Suprapubic skin (tissue), 4 donors: ENCODE results near the gene C2CD4D. TPM values are rescaled to one million over a fixed set of nuclear protein-coding genes. Genes with fewer than 3 reads are reported as not detected.
A peak's percentile ranks its signal among the peaks of the same experiment; 100 is the strongest.
"Not testable (repeated sequence)": the region's sequence is repeated elsewhere in the genome, so short reads cannot be mapped to it uniquely, and the experiment has no call there.

Source experiments
- DNase-seq, 2 donors: peaks; one replicate each; pipeline ENCODE4 v3.0.0-alpha.2; 2019; ENCODE audit warnings: low spot score in 2 of 2
- H3K27ac ChIP-seq: fragments of 200-600 bp; sonication (generic); one replicate; pipeline ENCODE4 v1.5.1; 2019
- H3K27me3 ChIP-seq: fragments of 200-600 bp; sonication (generic); one replicate; pipeline ENCODE4 v1.5.1; 2019
- H3K36me3 ChIP-seq: fragments of 200-600 bp; sonication (generic); one replicate; pipeline ENCODE4 v1.5.1; 2019
- H3K4me1 ChIP-seq: fragments of 200-600 bp; sonication (generic); one replicate; pipeline ENCODE4 v1.5.1; 2019
- H3K4me3 ChIP-seq: fragments of 200-600 bp; sonication (generic); one replicate; pipeline ENCODE4 v1.5.1; 2019; ENCODE audit warnings: mild to moderate bottlenecking
- H3K9me3 ChIP-seq: fragments of 200-600 bp; sonication (generic); one replicate; pipeline ENCODE4 v1.5.1; 2019
- EP300 ChIP-seq: sonication (generic); formaldehyde crosslinking; IDR thresholded peaks from one replicate; pipeline ENCODE4 v1.6.1; 2017; ENCODE audit warnings: antibody characterized with exemption
- POLR2A ChIP-seq, 2 donors: fragments of 450-650 bp; IDR thresholded peaks; one replicate each; pipeline ENCODE4 v1.6.1; 2017; ENCODE audit warnings: antibody characterized with exemption in 2 of 2, mild to moderate bottlenecking in 2 of 2, moderate library complexity in 2 of 2
- POLR2AphosphoS5 ChIP-seq, 3 donors: sonication (generic); formaldehyde crosslinking; IDR thresholded peaks; one replicate each; pipeline ENCODE4 v1.6.1; 2017; ENCODE audit warnings: antibody characterized with exemption in 3 of 3
- WGBS: methylation state at CpG from one replicate; pipeline ENCODE4 v1.1.5; 2018; 5-methylcytosine and 5-hydroxymethylcytosine counted together
- total RNA-seq, 4 donors: library from RNA; depleted of rRNA; stranded (reverse); fragments of >200 nt; gene quantifications; one replicate each; pipeline ENCODE4 v1.1.0, GENCODE V29; 2016
- TF ChIP-seq, protein P1 (sequence below), 2 donors: fragments of 200-600 bp in 1 of 2; fragments of 450-650 bp in 1 of 2; sonication (generic) in 1 of 2; IDR thresholded peaks; one replicate each; pipeline ENCODE4 v1.5.1; 2016 to 2019; ENCODE audit warnings: antibody characterized with exemption in 2 of 2, mild to moderate bottlenecking in 1 of 2, moderate library complexity in 1 of 2

Gene C2CD4D
- total RNA-seq, 4 donors from 2014 or later, result 0.68 to 7.3 (median 2.1) TPM

DNA sequence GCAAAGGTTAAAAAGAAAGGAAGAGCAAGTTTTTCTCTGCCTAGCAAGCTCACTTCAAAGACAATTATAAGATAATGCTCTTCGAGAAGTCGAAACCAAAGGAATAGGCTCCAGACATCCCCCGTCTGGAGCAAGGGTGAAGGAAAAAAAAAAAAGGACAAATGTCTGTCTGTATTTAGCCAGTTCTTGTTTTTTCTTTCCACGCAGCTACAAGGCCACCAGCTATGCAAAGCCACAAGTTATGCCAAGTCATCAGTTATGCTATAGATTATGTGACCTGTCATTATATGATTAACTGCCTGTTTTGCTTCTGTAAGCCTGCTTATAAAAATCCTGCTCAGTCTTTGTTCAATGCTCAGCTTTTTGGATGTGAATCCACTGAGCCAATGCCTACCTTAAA is 16.3 kb upstream of the C2CD4D start:
- DNase-seq, result peak in 1 of 2 donors; percentile 37
- Histone ChIP-seq H3K36me3 (no peaks in the 10 kb centered on the region), H3K27me3 (no peaks in the 10 kb centered on the region), H3K9me3 (no peaks in the 10 kb centered on the region), H3K27ac (peak overlapping the region; percentile 17), H3K4me1 (peaks cover 49% of the 10 kb centered on the region), H3K4me3 (no peak overlapping the region)
- TF ChIP-seq, protein P1, sequence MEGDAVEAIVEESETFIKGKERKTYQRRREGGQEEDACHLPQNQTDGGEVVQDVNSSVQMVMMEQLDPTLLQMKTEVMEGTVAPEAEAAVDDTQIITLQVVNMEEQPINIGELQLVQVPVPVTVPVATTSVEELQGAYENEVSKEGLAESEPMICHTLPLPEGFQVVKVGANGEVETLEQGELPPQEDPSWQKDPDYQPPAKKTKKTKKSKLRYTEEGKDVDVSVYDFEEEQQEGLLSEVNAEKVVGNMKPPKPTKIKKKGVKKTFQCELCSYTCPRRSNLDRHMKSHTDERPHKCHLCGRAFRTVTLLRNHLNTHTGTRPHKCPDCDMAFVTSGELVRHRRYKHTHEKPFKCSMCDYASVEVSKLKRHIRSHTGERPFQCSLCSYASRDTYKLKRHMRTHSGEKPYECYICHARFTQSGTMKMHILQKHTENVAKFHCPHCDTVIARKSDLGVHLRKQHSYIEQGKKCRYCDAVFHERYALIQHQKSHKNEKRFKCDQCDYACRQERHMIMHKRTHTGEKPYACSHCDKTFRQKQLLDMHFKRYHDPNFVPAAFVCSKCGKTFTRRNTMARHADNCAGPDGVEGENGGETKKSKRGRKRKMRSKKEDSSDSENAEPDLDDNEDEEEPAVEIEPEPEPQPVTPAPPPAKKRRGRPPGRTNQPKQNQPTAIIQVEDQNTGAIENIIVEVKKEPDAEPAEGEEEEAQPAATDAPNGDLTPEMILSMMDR (IDR thresholded peaks at IDR 0.05), result no peak
- no peak for TF ChIP-seq POLR2A (IDR thresholded peaks at IDR 0.05)
- no peak for TF ChIP-seq POLR2AphosphoS5 (IDR thresholded peaks at IDR 0.05)
- no peak for TF ChIP-seq EP300
- 16% methylated on average over 4 of the region's 4 CpGs for WGBS

DNA sequence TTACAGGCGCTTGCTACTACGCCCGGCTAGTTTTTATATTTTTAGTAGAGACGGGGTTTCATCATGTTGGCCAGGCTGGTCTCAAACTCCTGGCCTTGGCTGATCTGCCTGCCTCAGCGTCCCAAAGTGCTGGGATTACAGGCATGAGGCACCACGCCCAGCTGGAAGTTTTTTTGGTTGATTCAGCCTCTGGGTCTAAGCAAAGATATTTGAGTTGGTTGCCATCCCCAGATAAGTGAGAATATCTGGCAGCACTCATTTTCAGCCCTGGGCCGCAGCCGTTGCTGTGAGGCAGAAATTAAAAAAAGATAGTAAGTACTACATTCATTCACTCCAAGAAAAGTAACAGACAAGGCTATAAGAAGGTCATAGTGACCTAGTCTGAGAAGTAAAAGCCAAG is 15.9 kb upstream of the C2CD4D start:
- DNase-seq, result peak in 1 of 2 donors; percentile 35
- H3K4me3 ChIP-seq, H3K9me3 ChIP-seq, H3K36me3 ChIP-seq, H3K27me3 ChIP-seq: not testable (repeated sequence)
- Histone ChIP-seq H3K27ac (peak overlapping the region; percentile 17), H3K4me1 (peaks cover 45% of the 10 kb centered on the region)
- 42% methylated on average over 8 of the region's 8 CpGs for WGBS

DNA sequence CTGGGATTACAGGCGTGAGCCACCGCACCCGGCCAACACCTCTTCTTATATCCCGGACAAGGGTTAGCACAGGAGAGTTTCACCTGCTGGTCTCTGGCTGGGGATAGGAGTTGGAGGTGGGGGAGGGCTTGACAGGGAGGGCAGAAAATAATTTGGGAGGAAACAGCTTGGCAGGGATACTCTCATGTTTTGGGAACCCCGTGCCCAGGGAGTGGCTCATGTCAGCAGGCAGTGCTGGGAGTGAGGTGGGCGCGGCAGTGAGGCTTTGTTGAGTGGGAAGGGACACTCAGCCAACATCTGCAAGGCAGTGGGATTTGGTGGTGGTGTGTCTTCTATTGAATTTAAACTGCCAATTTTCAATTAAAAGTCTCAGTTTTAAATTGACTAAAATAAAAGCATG is 15.0 kb upstream of the C2CD4D start:
- no peak overlapping the region for H3K27ac ChIP-seq
- no peaks in the 10 kb centered on the region for H3K36me3 ChIP-seq
- WGBS, result 61% methylated on average over 7 of the region's 7 CpGs
- H3K4me3 ChIP-seq, result no peak overlapping the region
- no peaks in the 10 kb centered on the region for H3K27me3 ChIP-seq
- H3K9me3 ChIP-seq, result no peaks in the 10 kb centered on the region
- peak in 1 of 2 donors; percentile 54 for DNase-seq
- H3K4me1 ChIP-seq, result peaks cover 45% of the 10 kb centered on the region
- no peak for TF ChIP-seq POLR2A (IDR thresholded peaks at IDR 0.05)

DNA sequence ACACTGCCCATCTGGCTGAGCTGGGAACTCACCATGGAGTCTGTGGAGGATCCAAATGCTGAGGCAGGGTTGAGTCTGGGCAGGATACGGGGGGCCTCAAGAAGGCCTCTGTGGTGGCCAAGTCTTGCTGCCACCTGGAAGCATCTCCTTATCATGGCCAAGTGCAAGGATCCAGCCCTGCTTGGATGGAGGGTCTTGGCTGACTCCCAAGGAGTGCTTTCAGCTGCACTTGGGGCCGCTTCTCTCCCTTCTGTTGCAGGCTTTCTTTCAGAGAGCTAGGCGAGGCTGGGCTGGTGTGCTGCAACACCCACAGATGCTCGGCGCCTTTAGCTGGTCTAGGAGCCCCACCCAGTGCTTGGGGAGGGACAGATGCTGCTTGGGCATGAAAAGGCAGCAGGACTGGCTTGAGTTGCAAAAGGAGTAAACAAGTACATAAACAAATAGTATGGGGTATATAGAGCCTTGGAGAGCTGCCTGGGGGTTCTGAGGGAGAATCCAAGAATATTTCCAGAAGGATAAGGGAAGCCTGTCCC is 13.9 kb upstream of the C2CD4D start, which contains the start of gene THEM5:
TSS of gene THEM5 (minus strand) at position 302 of the 533 bp plus-strand sequence. CDS start at position 155, 147 bp downstream.
- Histone ChIP-seq H3K36me3 (no peaks in the 10 kb centered on the region), H3K4me3 (no peak within 1 kb of the TSS), H3K4me1 (peaks cover 50% of the 10 kb centered on the region), H3K27me3 (no peaks in the 10 kb centered on the region), H3K9me3 (no peaks in the 10 kb centered on the region), H3K27ac (peak within 1 kb of the TSS; percentile 15)
- TF ChIP-seq EP300 (no peak), POLR2AphosphoS5 (IDR thresholded peaks at IDR 0.05) (no peak), POLR2A (IDR thresholded peaks at IDR 0.05) (no peak)
- TF ChIP-seq, protein P1 (IDR thresholded peaks at IDR 0.05), result no peak
- DNase-seq, result peak in 1 of 2 donors; percentile 78
- 40% methylated on average over 5 of the region's 5 CpGs for WGBS

DNA sequence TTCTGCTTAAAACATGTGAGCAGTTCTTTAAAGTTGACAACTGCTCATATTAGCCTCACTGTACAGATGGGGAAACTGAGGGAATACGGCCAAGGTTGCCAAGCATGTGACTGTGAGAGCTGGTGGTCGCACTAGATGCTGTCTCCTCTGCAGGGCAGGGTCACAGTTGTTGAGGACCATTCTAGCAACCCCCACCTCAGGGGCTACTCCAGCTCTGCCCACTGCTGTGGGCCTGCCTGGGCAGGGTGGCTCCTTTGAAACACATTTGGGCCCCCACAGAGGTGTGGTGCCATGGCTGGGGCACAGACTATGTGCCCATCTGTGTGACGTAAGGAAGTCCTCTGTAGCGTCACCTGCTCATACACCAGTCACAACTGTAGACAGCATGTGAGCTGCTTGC is 13.1 kb upstream of the C2CD4D start:
- no peak for TF ChIP-seq POLR2A (IDR thresholded peaks at IDR 0.05)
- TF ChIP-seq, protein P1 (IDR thresholded peaks at IDR 0.05), result no peak
- H3K4me1 ChIP-seq, result peaks cover 49% of the 10 kb centered on the region
- 83% methylated on average over 1 of the region's 4 CpGs for WGBS

DNA sequence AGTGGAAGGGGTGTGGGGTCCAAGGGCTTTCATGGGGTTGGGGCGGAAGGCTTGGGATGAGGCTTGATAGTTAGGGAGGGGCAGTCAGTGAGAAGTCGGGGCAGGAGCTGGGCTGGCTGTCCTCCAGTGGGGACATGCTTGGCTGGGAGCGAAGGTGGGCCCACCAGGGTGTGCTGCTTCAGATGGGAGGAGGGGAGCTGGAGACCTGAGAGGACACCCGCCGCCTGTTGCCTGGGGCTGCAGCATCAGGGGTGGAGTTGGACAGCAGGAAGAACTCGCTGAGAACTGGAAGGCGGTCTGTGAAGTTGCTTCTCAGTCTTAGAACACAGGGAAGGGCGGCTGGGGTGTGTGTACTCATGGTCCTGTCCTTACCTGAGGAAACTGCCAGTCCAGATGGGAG is 12.3 kb upstream of the C2CD4D start:
- Histone ChIP-seq H3K4me1 (peaks cover 48% of the 10 kb centered on the region), H3K36me3 (no peaks in the 10 kb centered on the region), H3K27me3 (no peaks in the 10 kb centered on the region), H3K9me3 (no peaks in the 10 kb centered on the region), H3K27ac (peak overlapping the region; percentile 11), H3K4me3 (no peak overlapping the region)
- TF ChIP-seq EP300 (no peak), POLR2A (IDR thresholded peaks at IDR 0.05) (no peak), POLR2AphosphoS5 (IDR thresholded peaks at IDR 0.05) (no peak)
- TF ChIP-seq, protein P1 (IDR thresholded peaks at IDR 0.05), result no peak
- DNase-seq, result peak in 1 of 2 donors; percentile 76
- WGBS, result 62% methylated on average over 8 of the region's 8 CpGs

More for the DNA sequence above, 13.1 kb upstream of the C2CD4D start:
- H3K27ac ChIP-seq, result peak overlapping the region; percentile 15
- no peaks in the 10 kb centered on the region for H3K27me3 ChIP-seq
- H3K4me3 ChIP-seq, result no peak overlapping the region
- H3K36me3 ChIP-seq, result no peaks in the 10 kb centered on the region
- DNase-seq, result peak in 1 of 2 donors; percentile 35
- no peaks in the 10 kb centered on the region for H3K9me3 ChIP-seq
